Renal pelvis (tissue), 4 donors: ENCODE measurements around the gene VWA7. TPM values are rescaled to one million over a fixed set of nuclear protein-coding genes. Genes with fewer than 3 reads are reported as not detected.

Experiments
- DNase-seq: peaks from one replicate; pipeline ENCODE4 v3.0.0-alpha.2; 2013
- polyA plus RNA-seq, 3 donors: library from polyadenylated mRNA; unstranded; fragments of 120-200 nt; gene quantifications; one replicate each; pipeline ENCODE4 v1.2.1, GENCODE V29; 2013; ENCODE audit not compliant: insufficient read length in 3 of 3

VWA7 gene
- polyA plus RNA-seq, 3 donors = 8.8 to 14.0 (median 13.1) TPM

DNA sequence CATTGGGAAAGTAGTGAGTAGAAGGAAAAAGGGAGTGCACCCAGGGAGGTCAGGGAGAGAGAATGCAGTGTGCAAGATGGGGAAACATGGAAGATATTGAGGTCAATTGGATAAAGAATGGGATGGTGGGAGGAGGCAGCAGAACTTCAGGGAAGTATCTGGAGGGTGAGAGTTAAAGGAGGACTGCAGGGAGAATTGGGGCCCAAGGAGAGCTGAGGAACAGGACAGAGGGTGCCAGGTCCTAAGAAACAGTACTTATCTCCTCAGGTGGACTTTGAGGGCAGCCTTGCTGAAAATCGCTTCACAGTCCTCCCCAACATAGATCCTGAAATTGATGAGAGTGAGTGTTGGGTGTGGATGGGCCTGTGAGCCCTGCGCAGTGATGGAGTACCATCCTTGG, 18.8 kb downstream of the VWA7 start:
- no peak for DNase-seq

DNA sequence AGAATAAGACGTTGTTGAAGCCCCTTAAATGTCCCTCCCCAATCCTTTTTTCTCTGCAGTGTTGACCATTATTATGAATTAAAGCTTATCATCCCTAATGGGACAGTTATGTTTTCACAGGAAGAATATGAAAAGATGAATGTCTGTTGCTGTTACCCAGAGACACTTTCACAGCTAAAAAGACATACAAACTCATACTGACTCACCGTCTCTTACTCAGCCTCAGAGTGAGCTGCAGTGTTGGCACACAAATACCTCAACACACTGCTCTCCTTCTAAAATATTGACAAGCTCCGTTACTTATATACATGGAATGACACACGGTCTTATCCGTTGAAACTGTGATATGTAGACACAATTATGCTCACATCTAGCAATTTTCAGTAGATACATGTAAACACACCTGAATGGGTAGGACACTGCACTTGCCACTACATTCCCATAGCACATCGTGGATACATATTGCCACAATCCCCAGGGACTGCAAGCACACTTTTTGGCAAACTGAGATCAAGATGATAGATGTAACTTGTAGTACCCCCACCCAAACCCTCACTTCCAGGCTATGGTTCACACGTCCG, 24.3 kb downstream of the VWA7 start:
- no peak for DNase-seq

DNA sequence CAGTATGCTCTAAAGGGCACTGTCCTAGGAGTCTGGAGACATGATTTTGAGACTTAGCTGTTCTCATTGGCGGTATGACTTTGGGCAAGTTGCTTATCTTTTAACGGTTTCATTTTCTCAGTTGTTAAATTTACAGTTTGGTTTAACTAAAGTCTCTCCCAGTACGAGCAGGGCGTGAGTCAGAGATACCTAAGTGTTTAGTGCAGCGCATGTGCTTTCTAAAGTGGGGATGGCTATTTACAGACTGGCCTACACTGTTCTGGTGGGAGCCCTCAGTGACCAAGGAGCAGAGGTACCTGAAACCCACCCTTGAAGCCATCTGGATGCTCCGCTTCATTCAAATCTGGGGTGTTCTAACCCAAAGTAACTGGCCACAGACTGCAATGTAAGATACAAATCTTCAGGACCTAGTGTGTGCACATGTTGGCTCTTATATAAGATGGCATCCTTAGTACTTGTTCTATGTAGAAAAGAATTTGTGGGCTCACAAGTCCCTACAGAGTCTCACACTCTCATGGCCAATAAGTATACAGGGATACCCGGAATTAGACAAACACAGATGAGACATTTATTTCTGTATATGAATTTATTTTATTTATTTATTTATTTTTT, 26.6 kb downstream of the VWA7 start:
- DNase-seq = no peak

DNA sequence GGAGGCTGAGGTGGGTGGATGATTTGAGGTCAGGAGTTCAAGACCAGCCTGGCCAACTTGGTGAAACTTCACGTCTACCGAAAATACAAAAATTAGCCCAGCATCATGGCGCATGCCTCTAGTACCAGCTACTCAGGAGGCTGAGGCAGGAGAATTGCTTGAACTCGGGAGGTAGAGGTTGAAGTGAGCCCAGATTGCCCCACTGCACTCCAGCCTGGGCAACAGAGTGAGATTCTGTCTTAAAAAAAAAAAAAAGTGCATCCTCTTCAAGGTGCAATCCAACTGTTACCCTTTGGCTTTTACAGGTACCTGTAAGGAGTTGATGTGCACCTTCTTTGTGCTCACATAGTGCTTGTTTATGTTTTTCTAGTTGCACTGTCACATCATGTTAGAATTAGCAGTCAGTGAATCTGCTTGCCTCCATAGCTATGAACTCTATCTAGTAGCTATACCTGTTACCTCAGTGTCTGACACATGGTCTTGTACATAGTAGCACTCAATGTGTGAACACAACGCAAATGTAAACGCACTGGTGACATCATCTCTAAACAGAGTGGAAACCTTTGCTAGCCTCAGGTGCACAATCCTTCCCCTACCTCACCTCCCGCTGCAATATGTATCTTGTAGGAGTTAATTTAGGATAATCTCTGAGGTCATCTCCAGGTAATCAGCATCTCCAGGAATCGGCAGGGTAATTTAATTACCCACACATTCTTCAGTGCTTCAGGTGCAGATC, 27.7 kb downstream of the VWA7 start:
- DNase-seq = no peak

DNA sequence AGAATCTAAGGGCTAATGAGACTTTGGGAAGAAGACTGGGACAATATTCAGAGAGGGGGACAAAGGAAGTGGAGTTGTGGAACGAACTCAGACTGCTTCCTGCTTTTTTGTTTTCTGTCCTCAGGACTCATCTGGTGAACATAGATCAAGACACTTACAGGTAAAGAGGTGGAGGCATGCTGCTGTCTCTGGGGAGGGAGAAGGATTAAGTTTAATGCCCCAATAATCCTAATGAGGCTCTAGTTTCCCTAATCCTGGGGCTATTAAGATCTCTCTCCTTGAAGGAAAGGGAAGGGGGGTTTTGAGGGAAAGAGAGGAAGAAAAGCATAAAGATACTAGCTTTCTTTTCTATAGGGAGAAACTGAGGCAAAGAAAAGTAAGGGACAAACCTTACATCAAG, 32.7 kb downstream of the VWA7 start:
- DNase-seq = no peak

DNA sequence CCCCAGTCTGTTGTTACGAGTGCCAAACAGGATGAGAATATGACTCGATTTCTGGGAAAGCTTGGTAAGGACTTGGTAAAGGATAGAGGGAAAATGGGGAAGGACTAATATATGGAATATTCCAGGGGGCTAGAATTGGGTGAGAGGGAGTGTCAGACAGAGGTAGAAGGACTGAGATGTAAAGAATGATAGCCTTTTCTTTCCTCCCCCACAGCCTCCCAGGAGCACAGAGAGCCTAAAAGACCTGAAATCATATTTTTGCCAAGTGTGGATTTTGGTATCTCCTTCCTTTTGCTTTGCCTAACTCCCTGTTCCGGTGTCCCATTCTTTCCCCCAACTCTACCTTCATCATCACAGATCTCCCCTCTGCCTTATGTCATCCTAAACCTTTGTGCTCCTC, 34.2 kb downstream of the VWA7 start:
- no peak for DNase-seq

DNA sequence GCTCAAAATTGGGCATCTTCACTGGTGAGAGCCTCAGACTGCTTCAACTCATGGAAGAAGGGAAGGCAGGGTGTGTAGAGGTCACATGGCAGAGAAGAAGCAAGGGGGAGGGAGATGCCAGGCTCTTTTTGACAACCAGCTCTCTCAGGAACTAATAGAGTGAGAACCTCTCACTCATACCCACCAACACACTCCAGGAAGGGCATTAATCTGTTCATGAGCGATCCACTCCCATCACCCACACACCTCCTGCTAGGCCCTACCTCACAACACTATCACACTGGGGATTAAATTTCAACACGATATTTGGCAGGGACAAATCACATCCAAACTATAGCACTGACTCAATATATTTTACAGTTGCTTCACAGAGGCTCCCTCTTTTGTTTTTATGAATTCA, 35.3 kb downstream of the VWA7 start:
- no peak for DNase-seq

DNA sequence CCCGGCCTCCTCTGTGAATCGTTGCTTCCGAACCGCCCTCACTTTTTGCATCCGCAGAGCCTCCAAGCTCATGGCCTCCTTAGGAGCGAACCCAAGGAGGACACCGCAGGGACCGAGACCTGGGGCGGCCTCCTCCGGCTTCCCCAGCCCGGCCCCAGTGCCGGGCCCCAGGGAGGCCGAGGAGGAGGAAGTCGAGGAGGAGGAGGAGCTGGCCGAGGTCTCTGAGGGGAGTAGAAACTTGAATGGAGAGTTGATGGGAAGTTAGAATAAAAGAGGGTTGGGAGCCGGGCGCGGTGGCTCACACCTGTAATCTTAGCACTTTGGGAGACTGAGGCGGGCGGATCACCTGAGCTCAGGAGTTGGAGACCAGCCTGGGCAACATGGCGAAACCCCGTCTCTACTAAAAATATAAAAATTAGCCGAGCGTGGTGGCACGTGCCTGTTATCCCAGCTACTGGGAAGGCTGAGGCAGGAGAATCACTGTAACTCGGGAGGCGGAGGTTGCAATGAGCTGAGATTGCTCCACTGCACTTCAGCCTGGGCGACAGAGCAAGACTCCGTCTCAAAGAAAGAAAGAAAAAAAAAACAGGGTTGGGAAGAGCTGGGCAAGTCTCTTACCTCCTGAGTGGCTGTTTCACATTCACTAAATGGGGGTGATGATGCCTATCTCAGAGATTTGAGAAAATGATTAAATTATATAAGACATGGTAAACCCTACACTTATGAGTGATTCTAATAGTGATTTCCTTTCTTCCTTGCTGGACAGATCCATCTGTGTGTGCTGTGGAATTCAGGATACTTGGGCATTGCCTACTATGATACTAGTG, 36.5 kb downstream of the VWA7 start:
- DNase-seq = no peak

DNA sequence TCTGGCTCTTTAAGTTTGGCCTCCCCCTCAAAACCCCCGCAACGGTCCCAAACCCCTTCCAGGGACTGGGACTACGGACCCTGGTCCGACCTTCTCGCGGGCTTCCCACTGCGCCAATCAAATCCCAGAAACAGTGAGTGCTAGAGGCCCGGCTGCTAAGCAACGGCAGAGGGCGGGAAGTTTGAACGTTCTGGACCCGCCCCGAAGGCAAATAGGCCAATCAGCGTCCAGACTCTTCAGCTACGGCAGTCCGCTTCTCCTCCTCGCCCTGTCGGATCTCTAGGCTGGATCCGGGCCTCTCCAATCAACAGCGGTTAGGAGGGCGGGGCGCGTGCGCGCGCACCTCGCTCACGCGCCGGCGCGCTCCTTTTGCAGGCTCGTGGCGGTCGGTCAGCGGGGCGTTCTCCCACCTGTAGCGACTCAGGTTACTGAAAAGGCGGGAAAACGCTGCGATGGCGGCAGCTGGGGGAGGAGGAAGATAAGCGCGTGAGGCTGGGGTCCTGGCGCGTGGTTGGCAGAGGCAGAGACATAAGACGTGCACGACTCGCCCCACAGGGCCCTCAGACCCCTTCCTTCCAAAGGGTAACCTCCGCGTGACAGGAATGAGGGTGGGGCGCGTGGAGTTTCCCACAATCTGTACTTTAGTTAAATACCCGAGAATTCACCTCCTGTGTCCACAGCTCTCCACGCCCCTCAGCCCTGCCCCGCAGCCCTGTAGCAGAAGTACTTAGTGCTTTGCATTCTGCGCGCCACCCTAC, 37.3 kb downstream of the VWA7 start, which contains the start of gene MSH5:
Gene MSH5 (plus strand): TSS at position 367 of the 758 bp plus-strand sequence. CDS start 462 bp downstream, outside the sequence.
- peak; percentile 100 for DNase-seq

DNA sequence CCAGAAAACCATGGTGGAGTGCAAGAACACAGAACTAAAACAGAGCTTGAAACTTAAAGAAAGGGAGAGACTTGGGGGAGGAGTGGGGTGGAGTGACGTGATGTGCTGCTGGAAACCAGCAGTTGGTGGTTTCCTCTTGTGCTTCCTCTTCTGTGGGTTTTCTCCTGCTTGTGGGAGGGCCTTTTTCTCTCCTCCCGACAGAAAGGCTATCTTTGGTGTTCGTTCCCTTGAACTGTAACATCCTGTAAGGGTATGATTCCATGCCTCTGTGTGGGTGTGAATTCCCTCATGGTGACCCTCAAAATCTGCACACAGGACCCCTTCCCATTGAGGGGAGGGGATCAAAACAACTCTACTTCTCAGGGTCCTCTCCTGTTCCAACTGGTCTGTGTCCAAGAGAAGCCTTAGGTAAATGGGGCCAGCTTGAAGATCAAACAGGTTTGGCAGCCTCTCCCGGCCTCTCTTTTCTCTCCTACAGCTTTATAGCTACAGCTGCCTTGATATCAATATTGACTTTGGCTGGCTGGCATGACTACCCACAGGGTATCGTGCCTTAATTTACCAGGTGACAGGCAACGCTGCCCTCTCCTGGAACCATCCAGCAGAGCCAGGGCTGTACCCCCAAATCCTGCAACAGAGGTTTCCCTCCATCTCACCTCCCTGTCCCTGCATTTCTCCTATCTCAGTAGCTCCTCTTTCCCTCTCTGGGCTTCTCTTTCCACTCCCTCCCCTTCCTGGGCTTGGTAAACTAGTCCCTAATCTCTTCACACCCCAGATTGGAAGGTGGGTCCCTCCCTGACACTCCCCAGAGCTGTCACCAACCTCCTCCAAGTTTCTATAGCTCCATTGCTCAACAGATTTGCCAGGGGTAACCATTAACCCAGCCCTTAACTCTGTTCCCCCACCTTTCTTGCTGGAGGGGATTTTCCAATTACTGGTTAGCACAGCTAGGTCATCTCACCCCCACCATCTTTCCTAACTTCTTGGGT, 38.8 kb downstream of the VWA7 start:
- no peak for DNase-seq

DNA sequence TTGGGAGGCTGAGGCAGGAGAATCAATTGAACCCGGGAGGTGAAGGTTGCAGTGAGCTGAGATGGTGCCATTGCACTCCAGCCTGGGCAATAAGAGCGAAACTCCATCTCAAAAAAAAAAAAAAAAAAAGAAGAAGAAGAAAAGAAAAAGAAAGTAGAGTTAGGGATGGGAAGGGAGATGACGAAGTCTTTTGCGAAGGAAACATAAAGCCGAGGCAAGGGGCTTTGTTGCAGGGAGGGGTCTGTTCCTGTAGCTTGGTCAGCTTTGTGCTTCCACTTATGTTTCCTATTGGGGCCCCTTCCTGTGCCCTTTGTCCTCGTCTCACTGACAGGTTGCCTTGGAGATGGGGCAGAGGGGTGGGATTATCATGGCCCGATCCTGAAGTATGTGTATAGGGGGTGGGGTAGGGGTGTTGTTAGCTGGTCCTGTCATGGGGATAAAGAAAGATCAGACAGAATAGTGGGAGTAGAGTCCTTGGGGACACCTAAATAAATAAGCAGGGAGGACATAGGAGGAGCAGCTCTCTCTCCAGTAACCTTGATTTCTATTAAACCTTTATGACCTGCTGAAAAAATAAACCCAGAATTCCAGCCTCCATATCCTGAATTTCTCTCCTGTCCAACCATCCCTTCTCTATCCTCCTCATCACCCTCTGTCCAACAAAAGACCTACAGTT, 39.7 kb downstream of the VWA7 start:
- no peak for DNase-seq

DNA sequence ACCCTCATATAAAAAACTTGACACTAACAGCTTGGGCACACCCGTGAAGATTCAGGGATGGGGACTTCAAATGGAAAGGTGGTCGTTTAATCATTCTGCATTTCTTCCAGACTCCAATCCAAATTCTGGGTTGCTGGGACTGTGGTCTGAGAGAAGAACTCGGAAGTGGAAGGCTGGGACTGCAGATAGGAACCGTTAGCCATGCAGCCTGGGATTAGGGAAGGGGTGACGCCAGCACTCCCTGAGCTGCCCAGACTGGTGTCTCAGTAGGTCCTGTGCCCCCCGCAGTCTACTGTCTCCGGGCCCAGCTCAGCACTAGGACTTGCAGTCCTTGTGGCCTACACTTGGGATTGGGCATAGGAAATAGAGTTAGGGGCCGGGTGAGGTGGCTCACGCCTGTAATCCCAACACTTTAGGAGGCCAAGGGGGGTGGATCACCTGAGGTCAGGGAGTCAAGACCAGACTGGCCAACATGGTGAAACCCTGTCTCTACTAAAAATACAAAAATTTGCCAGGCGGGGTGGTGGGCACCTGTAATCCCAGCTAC, 40.3 kb downstream of the VWA7 start:
- DNase-seq = no peak

DNA sequence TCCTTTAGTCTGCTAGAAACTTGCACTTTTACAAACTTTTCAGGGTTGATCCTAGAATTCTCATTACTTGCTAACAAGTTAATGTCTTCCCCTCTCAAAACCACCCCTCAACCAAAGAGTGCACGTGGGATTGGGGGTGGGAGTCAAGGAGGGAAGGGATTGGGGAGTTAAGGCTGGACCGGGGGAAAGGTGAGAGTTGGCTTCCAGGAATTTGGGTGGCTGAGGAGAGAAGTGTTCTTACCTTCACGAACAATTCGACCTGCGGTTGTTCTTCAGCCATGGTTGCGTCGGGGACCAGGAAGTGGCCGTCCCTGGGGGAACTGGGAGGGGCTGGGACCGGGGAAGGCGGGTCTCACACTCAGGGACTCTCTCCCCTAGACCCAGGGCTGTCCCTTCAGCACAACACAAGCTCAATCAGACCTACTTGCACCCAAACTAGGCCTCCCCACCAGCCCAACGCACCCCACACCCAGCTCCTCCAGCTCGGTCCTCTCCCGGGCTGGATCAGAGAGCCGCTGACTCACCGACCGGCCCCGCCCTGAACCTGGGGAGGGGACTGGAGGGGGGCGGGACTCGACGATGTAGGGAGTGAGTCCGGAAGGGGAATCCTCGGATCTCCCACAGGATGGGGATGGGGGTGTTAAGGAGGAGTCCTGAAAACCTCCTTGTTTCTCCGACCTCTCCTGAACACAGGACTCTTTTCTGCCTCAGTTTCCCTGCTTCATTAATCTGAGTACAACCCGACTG, 40.9 kb downstream of the VWA7 start, which contains the start of gene CLIC1:
Gene CLIC1 (minus strand): TSS at position 510 of the 747 bp plus-strand sequence. CDS start 230 bp downstream, at position 280.
- DNase-seq = no peak

DNA sequence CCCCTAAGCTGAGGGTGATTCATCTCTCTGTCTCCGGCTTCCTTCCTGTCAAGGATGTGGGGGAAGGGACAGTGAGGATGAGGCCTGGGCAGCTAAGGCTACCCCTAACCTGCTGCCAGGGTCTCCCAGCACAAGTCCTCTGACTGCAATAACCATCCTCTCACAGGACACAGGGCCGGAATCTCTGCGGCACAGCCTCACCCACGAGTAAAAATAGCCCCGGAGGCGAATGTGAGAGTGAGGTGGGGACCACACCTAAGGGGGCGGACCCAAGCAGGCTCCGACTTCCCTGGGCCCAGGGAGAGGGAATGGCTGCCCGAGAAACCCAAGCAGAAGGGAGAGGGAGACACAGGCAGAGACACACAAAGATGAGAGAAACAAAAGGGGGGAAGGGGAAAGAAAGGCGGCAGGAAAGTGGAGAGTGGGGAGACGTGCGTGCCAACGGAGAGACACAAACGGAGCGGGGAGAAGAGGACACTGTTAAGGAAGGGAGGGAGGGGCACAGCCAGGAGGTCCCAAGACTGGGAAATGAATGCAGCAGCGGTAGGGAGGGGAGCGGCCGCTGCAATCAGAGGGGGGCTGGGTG, 42.2 kb downstream of the VWA7 start:
- DNase-seq = no peak

DNA sequence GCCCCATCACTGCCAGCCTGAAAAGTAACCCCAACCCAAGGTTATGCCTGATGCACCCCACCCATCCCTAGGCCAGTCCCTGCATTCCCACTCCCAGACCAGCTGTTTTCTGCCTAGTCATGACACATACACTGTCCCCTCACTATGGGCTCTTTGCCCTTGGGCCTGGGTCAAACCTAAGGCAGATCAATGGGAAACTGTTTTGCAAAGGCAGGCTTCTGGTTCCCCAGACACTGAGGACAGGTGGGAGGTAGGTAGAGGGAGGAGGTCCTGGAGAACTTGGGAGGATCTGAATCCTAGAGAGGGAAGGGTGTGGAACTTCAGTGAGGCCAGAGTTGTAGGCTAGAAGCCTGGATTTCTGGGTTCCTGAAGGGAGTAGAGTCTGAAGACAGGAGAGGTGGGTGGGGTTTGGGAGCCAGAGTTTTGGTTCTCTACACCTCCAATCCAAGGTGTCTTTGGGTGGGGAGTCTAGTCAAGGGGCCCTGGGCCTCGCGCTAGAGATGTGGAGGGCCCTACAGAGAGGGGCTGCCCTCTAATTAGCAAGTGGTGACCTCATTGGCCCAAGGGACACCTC, 42.8 kb downstream of the VWA7 start:
- DNase-seq = no peak

DNA sequence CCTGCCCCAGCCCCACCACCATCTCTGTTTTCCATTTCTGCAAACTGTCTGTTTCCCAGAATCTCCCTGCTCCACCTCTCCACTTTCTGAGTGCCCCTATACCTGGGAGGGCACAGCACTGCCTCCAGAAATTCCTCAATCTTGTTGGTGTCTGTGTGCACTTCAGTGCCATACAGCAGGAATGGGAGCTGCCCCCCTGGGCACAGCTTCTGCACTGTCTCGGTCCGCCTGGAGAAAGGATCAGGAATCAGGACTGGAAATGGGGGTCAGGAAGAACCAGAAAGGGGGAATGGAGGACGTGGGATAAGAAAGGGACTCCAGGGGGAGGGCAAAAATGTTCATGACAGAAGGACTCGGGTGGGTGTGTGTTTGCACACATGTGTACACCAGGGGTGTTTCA, 43.4 kb downstream of the VWA7 start:
- DNase-seq = no peak

DNA sequence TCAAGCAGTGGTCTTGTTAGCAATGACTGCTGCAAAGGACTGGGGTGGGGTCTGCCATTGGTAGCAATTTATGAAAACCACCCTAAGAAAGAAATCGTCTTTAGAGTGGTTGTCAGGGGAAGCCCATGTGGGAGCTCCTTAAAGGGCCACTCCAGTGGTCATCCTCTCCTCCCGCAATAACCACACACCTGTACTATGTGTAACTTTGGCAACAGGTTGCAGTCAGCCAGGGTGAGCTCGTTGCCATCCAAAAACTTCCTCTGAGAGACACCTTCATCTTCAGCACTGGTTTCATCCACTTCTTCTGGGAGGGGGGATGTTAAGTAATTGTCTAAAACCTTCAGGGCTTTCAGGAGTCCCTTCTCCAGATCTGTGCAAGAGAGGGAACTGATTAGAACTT, 45.1 kb downstream of the VWA7 start:
- DNase-seq = no peak

DNA sequence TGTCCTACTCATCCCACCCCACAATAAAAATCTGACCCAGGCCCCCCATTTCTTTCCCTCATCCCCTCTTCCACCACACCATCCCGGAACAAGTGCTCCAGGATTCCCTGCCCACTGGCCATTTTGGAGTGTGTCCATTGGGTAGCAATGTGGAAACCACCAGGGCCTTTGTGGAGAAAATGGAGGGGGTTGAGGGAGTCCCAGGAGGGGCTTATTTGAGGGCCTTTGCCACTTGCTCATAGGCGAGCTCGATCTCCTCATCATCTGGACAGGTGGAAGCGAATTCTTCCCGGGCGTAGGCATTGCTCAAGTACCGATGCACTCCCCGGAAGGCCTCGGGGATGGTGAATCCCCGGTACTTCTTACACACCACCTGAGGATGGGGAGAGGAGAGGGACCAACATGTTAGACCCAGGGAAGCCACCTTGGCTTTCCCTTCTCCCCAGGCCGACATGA, 46.5 kb downstream of the VWA7 start:
- DNase-seq = no peak
